Esophagus muscularis mucosa (tissue), 4 donors: ENCODE data around the gene SHISAL2A. TPM values are rescaled to one million over a fixed set of nuclear protein-coding genes. Genes with fewer than 3 reads are reported as not detected.

ENCODE experiments used
- DNase-seq: peaks from one replicate; pipeline ENCODE4 v3.0.0-alpha.2; 2017; ENCODE audit errors: extremely low spot score
- H3K27ac ChIP-seq, 4 donors: fragments of 200-600 bp; sonication (generic); replicated peaks in 1 of 4; 1 replicate in 3 of 4; 2 replicates in 1 of 4; pipeline ENCODE4 v1.5.1; 2016 to 2019; ENCODE audit warnings: mild to moderate bottlenecking in 1 of 4
- H3K27me3 ChIP-seq, 4 donors: fragments of 200-600 bp; sonication (generic); one replicate each; pipeline versions ENCODE4 v1.5.1 to v1.6.0; 2016 to 2019
- H3K36me3 ChIP-seq, 4 donors: fragments of 200-600 bp; sonication (generic); one replicate each; pipeline ENCODE4 v1.5.1; 2016 to 2019
- H3K4me1 ChIP-seq, 4 donors: fragments of 200-600 bp; sonication (generic); one replicate each; pipeline ENCODE4 v1.5.1; 2016 to 2019
- H3K4me3 ChIP-seq, 4 donors: fragments of 200-600 bp; sonication (generic); 1 replicate in 2 of 4; 2 replicates in 2 of 4; pipeline ENCODE4 v1.5.1; 2016 to 2019; ENCODE audit warnings: mild to moderate bottlenecking in 4 of 4, moderate library complexity in 1 of 4
- H3K9me3 ChIP-seq, 4 donors: fragments of 200-600 bp; sonication (generic); 1 replicate in 3 of 4; 2 replicates in 1 of 4; pipeline ENCODE4 v1.5.1; 2016 to 2019
- CTCF ChIP-seq, 3 experiments: fragments of 200-600 bp in 2 of 3; fragments of 450-650 bp in 1 of 3; sonication (generic) in 2 of 3; IDR thresholded peaks; one replicate each; pipeline ENCODE4 v1.5.1; 2017 to 2019; ENCODE audit warnings: antibody characterized with exemption in 3 of 3, mild to moderate bottlenecking in 2 of 3, moderate library complexity in 1 of 3
- EP300 ChIP-seq: sonication (generic); formaldehyde crosslinking; IDR thresholded peaks from one replicate; pipeline ENCODE4 v1.6.1; 2017; ENCODE audit warnings: antibody characterized with exemption
- POLR2A ChIP-seq: fragments of 450-650 bp; IDR thresholded peaks from one replicate; pipeline ENCODE4 v1.6.1; 2017; ENCODE audit warnings: antibody characterized with exemption, moderate library complexity, mild to moderate bottlenecking, low read depth
- POLR2AphosphoS5 ChIP-seq, 2 donors: sonication (generic); formaldehyde crosslinking; IDR thresholded peaks; one replicate each; pipeline ENCODE4 v1.6.1; 2017; ENCODE audit warnings: antibody characterized with exemption in 2 of 2
- WGBS: methylation state at CpG from one replicate; pipeline ENCODE4 v1.1.5; 2018; 5-methylcytosine and 5-hydroxymethylcytosine counted together
- intact Hi-C: fragments of 100-400 bp; cut with DNase I; formaldehyde crosslinking; loops from one replicate; pipeline ENCODE4 v1.15.1; 2023
- total RNA-seq, 4 donors: library from RNA; depleted of rRNA; stranded (reverse); fragments of >200 nt; gene quantifications; one replicate each; pipeline versions ENCODE4 v1.1.0 to v1.2.1, GENCODE V29; 2016

SHISAL2A gene
- total RNA-seq, 4 donors from 2014 or later = 0.17 to 0.57 TPM; not detected in 2

GRCh38 chr1:52627028-52627427 lies 5.9 kb upstream of the SHISAL2A start:
- no peak for DNase-seq
- WGBS = 91% methylated on average over 2 of the region's 2 CpGs
- H3K4me3 ChIP-seq = no peak overlapping the region
- H3K27me3 ChIP-seq = peaks cover 0 to 17% (median 4%) of the 10 kb centered on the region in 4 donors
- peaks cover 0 to 20% (median 14%) of the 10 kb centered on the region in 4 donors for H3K9me3 ChIP-seq
- H3K27ac ChIP-seq = no peak overlapping the region
- peaks cover 0 to 3% (median 0%) of the 10 kb centered on the region in 4 donors for H3K36me3 ChIP-seq
- intact Hi-C loops = no loop called here
- H3K4me1 ChIP-seq = peaks cover 0 to 8% (median 0%) of the 10 kb centered on the region in 4 donors
- TF ChIP-seq POLR2A = no peak
- no peak for TF ChIP-seq CTCF (IDR thresholded peaks at IDR 0.05)
- TF ChIP-seq EP300 = no peak
- no peak for TF ChIP-seq POLR2AphosphoS5 (IDR thresholded peaks at IDR 0.05)

- no peak for TF ChIP-seq POLR2A
- Histone ChIP-seq H3K36me3 (no peaks in the 10 kb centered on the region), H3K4me1 (peaks cover 6 to 22% (median 13%) of the 10 kb centered on the region in 4 donors), H3K4me3 (no peak overlapping the region), H3K27ac (no peak overlapping the region), H3K27me3 (peaks cover 0 to 34% (median 15%) of the 10 kb centered on the region in 4 donors), H3K9me3 (peaks cover 0 to 6% (median 4%) of the 10 kb centered on the region in 4 donors)
- intact Hi-C loops = no loop called here
- 63% methylated on average over 8 of the region's 8 CpGs for WGBS
- no peak for DNase-seq
Measured at GRCh38 chr1:52628614-52629324, 4.2 kb upstream of the SHISAL2A start.

GRCh38 chr1:52629325-52629643 lies 3.7 kb upstream of the SHISAL2A start:
- no peak for TF ChIP-seq CTCF (IDR thresholded peaks at IDR 0.05)
- TF ChIP-seq EP300 = no peak
- TF ChIP-seq POLR2AphosphoS5 (IDR thresholded peaks at IDR 0.05) = no peak
- TF ChIP-seq POLR2A = no peak
- 49% methylated on average over 7 of the region's 7 CpGs for WGBS
- no peaks in the 10 kb centered on the region for H3K36me3 ChIP-seq
- no peak overlapping the region for H3K27ac ChIP-seq
- peaks cover 6 to 22% (median 13%) of the 10 kb centered on the region in 4 donors for H3K4me1 ChIP-seq
- intact Hi-C loops = no loop called here
- no peak for DNase-seq
- peaks cover 0 to 39% (median 17%) of the 10 kb centered on the region in 4 donors for H3K27me3 ChIP-seq
- peaks cover 0 to under 1% (median under 1%) of the 10 kb centered on the region in 4 donors for H3K9me3 ChIP-seq
- no peak overlapping the region for H3K4me3 ChIP-seq

- Histone ChIP-seq H3K4me1 (peaks cover 6 to 22% (median 13%) of the 10 kb centered on the region in 4 donors), H3K27ac (no peak overlapping the region), H3K36me3 (no peaks in the 10 kb centered on the region), H3K9me3 (peaks cover 0 to 2% (median 0%) of the 10 kb centered on the region in 4 donors), H3K4me3 (no peak overlapping the region), H3K27me3 (peaks cover 0 to 43% (median 18%) of the 10 kb centered on the region in 4 donors)
- intact Hi-C loops = no loop called here
- TF ChIP-seq EP300 = no peak
- TF ChIP-seq POLR2A = no peak
- WGBS = 99% methylated on average over 2 of the region's 2 CpGs
- DNase-seq = no peak
Measured at GRCh38 chr1:52629667-52630066, 3.3 kb upstream of the SHISAL2A start.

- H3K36me3 ChIP-seq = no peaks in the 10 kb centered on the region
- H3K4me3 ChIP-seq = no peak overlapping the region
- intact Hi-C loops = no loop called here
- no peak overlapping the region for H3K27ac ChIP-seq
- H3K9me3 ChIP-seq = peaks cover 0 to 4% (median 0%) of the 10 kb centered on the region in 4 donors
- H3K27me3 ChIP-seq = peaks cover 0 to 44% (median 18%) of the 10 kb centered on the region in 4 donors
- DNase-seq = no peak
- no peak for TF ChIP-seq EP300
- TF ChIP-seq POLR2A = no peak
- no peak for TF ChIP-seq POLR2AphosphoS5 (IDR thresholded peaks at IDR 0.05)
- TF ChIP-seq CTCF (IDR thresholded peaks at IDR 0.05) = no peak
- WGBS = 91% methylated on average over 8 of the region's 8 CpGs
- peaks cover 6 to 22% (median 13%) of the 10 kb centered on the region in 4 donors for H3K4me1 ChIP-seq
Measured at GRCh38 chr1:52631759-52632331, 1.1 kb upstream of the SHISAL2A start.
